HL-60/S4 treated with phorbol 12-myristate 13-acetate at 8.2 ng/mL for 4 days and 3 days (cell line): Measurements from ENCODE around the gene BATF.

ENCODE experiments used
- in situ Hi-C: fragments of 300-500 bp; cut with MboI; formaldehyde crosslinking; loops from 2 replicates; pipeline ENCODE4 v1.15.0; 2022; ENCODE audit warnings: low sequenced_read_pairs

Gene BATF

GRCh38 chr14:75559451-75560222 is 37.4 kb downstream of the BATF start:
- in situ Hi-C loops: no loop called here

GRCh38 chr14:75561013-75561432 is 38.8 kb downstream of the BATF start:
- in situ Hi-C loops: no loop called here

GRCh38 chr14:75562089-75562488 is 39.8 kb downstream of the BATF start:
- in situ Hi-C loops: no loop called here

GRCh38 chr14:75562489-75562888 is 40.2 kb downstream of the BATF start:
- in situ Hi-C loops: no loop called here

GRCh38 chr14:75563931-75564330 is 41.7 kb downstream of the BATF start:
- in situ Hi-C loops: no loop called here

- in situ Hi-C loops: no loop called here
Measured at GRCh38 chr14:75565056-75565455, 42.8 kb downstream of the BATF start.

- in situ Hi-C loops: no loop called here
Measured at GRCh38 chr14:75566321-75566720, 44.1 kb downstream of the BATF start.

GRCh38 chr14:75566752-75567151 is 44.5 kb downstream of the BATF start:
- in situ Hi-C loops: no loop called here

GRCh38 chr14:75568140-75568539 is 45.9 kb downstream of the BATF start:
- in situ Hi-C loops: no loop called here

- in situ Hi-C loops: no loop called here
Measured at GRCh38 chr14:75568791-75569190, 46.5 kb downstream of the BATF start.

GRCh38 chr14:75570797-75571196 is 48.5 kb downstream of the BATF start:
- in situ Hi-C loops: no loop called here

- in situ Hi-C loops: no loop called here
Measured at GRCh38 chr14:75572104-75572503, 49.8 kb downstream of the BATF start.

- in situ Hi-C loops: no loop called here
Measured at GRCh38 chr14:75577090-75577489, 54.8 kb downstream of the BATF start.

GRCh38 chr14:75577729-75578101 is 55.4 kb downstream of the BATF start:
- in situ Hi-C loops: no loop called here

GRCh38 chr14:75578102-75578785 is 56.0 kb downstream of the BATF start, which contains the start of gene FLVCR2:
Gene FLVCR2 (plus strand): TSS chr14:75578620. CDS start chr14:75578973, 353 bp downstream.
- in situ Hi-C loops: no loop called here

- in situ Hi-C loops: no loop called here
Measured at GRCh38 chr14:75578786-75579337, 56.6 kb downstream of the BATF start.

GRCh38 chr14:75579338-75579864 is 57.1 kb downstream of the BATF start:
- in situ Hi-C loops: no loop called here

GRCh38 chr14:75579882-75580281 is 57.6 kb downstream of the BATF start:
- in situ Hi-C loops: no loop called here

- in situ Hi-C loops: no loop called here
Measured at GRCh38 chr14:75587388-75587787, 65.1 kb downstream of the BATF start.

- in situ Hi-C loops: no loop called here
Measured at GRCh38 chr14:75589931-75590330, 67.7 kb downstream of the BATF start.

GRCh38 chr14:75591331-75591946 is 69.2 kb downstream of the BATF start:
- in situ Hi-C loops: no loop called here
